Colonic mucosa (tissue), 4 donors: Measurements from ENCODE around the gene CSAD. TPM values are rescaled to one million over a fixed set of nuclear protein-coding genes. Genes with fewer than 3 reads are reported as not detected.
A peak's percentile ranks its signal among the peaks of the same experiment; 100 is the strongest.

Experiments
- DNase-seq: peaks from one replicate; pipeline ENCODE4 v3.0.0-alpha.2; 2020
- H3K27ac ChIP-seq: fragments of 200-600 bp; one replicate; pipeline ENCODE4 v1.8.0; 2021
- H3K27me3 ChIP-seq: fragments of 200-600 bp; one replicate; pipeline ENCODE4 v1.8.0; 2021
- H3K36me3 ChIP-seq: fragments of 200-600 bp; one replicate; pipeline ENCODE4 v1.8.0; 2021
- H3K4me1 ChIP-seq: fragments of 200-600 bp; one replicate; pipeline ENCODE4 v1.8.0; 2021; ENCODE audit warnings: mild to moderate bottlenecking
- H3K4me3 ChIP-seq: fragments of 200-600 bp; one replicate; pipeline ENCODE4 v1.8.0; 2021
- H3K9ac ChIP-seq, 2 donors: one replicate each; pipeline ENCODE4 v1.7.0; 2013; ENCODE audit warnings: control low read depth in 2 of 2, low read depth in 2 of 2, low read length in 2 of 2
- H3K9me3 ChIP-seq: fragments of 200-600 bp; one replicate; pipeline ENCODE4 v1.8.0; 2021
- intact Hi-C: fragments of 100-400 bp; cut with DNase I; formaldehyde crosslinking; loops from one replicate; pipeline ENCODE4 v1.14.1; 2022
- total RNA-seq, 2 donors: library from RNA; stranded (reverse); fragmentation: NEBNext Ultra II Directional in 1 of 2; extraction: Animal tissue kit (Norgen Biotek cat#: 25700) in 1 of 2; gene quantifications; one replicate each; pipeline ENCODE4 v1.2.1, GENCODE V29; 2021
- TF ChIP-seq, protein P1 (sequence below): fragments of 200-600 bp; IDR thresholded peaks from one replicate; pipeline ENCODE4 v1.8.0; 2022; ENCODE audit warnings: antibody characterized with exemption, mild to moderate bottlenecking
- donor health status: healthy.
- donor health status: DM: no; HTN: no; CAD: no.
- donor health status: DM: no; HTN: no; CAD: no.

CSAD gene
- total RNA-seq, 2 donors from 2014 or later, result 9.1 to 20.4 TPM

DNA sequence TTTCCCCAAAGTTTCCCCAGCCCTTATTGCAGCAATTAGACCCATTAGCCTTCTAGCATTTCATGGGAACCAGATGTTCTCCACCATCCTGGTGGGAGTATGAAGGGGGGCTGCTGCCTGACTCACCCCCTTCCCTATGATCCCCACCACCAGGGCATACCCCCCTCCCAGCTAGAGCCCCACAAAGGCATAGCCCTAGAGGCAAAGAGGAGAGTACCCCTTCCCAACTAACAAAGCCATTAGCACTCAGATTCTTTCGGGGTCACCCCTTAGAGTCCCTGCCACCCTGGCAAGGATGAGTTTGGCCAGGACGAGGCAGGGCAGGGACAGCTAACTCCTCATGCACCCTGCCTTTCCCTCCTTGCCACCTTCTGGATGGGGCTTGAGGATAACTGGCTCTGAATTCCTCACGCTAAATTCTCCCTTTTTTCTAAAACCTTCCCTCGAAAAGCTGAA lies 42.1 kb upstream of the CSAD start:
- Histone ChIP-seq H3K27me3 (no peaks in the 10 kb centered on the region), H3K27ac (peak overlapping the region; percentile 27), H3K9me3 (no peaks in the 10 kb centered on the region), H3K36me3 (no peaks in the 10 kb centered on the region), H3K4me1 (peaks cover 12% of the 10 kb centered on the region), H3K9ac (peak overlapping the region in 1 of 2 donors; percentile 99), H3K4me3 (no peak overlapping the region)
- no peak for DNase-seq
- TF ChIP-seq, protein P1, sequence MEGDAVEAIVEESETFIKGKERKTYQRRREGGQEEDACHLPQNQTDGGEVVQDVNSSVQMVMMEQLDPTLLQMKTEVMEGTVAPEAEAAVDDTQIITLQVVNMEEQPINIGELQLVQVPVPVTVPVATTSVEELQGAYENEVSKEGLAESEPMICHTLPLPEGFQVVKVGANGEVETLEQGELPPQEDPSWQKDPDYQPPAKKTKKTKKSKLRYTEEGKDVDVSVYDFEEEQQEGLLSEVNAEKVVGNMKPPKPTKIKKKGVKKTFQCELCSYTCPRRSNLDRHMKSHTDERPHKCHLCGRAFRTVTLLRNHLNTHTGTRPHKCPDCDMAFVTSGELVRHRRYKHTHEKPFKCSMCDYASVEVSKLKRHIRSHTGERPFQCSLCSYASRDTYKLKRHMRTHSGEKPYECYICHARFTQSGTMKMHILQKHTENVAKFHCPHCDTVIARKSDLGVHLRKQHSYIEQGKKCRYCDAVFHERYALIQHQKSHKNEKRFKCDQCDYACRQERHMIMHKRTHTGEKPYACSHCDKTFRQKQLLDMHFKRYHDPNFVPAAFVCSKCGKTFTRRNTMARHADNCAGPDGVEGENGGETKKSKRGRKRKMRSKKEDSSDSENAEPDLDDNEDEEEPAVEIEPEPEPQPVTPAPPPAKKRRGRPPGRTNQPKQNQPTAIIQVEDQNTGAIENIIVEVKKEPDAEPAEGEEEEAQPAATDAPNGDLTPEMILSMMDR, result no peak
- intact Hi-C loops, result no loop called here

DNA sequence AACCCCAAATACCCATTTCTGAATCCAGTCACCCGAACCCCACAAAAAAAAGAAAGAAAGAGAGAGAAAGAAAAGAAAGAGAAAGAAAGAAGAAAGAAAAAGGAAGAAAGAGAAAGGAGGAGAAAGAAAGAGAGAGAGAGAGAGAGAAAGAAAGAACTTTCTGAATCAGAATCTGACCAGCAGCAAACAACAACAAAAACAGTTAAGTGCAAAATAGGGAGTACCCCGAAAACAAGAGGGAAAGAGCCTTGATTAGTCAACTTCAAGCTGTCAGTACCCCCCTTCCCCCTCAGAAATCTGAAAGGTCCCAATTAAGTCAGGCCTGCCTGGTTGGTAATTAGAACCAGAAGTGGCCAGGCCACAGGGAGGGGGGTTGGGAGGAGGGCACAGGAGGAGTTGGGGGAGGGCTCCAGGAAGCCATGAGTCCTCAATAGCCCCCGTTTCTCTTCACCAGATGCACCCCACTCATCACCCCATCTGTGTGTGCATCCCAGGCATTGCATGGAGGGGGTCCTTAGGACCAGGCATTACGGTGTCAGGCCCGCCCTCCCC lies 41.5 kb upstream of the CSAD start:
- Histone ChIP-seq H3K4me1 (peaks cover 17% of the 10 kb centered on the region), H3K9ac (peak overlapping the region; percentile 80 to 99), H3K27ac (peak overlapping the region; percentile 98), H3K36me3 (no peaks in the 10 kb centered on the region), H3K4me3 (peak overlapping the region; percentile 63), H3K27me3 (no peaks in the 10 kb centered on the region), H3K9me3 (no peaks in the 10 kb centered on the region)
- TF ChIP-seq, protein P1, result no peak
- intact Hi-C loops, result no loop called here
- DNase-seq, result no peak

GRCh38 chr12:53221203-53222080 lies 40.7 kb upstream of the CSAD start:
- intact Hi-C loops, result loop anchor here (2.0 kb wide), 1 partner anchor 29 kb away; no protein-coding TSS in a partner anchor
- DNase-seq, result peak; percentile 81
- Histone ChIP-seq H3K4me3 (peak overlapping the region; percentile 63), H3K27me3 (no peaks in the 10 kb centered on the region), H3K27ac (peak overlapping the region; percentile 98), H3K9me3 (no peaks in the 10 kb centered on the region), H3K4me1 (peaks cover 22% of the 10 kb centered on the region), H3K36me3 (no peaks in the 10 kb centered on the region), H3K9ac (peak overlapping the region; percentile 80 to 99)
- TF ChIP-seq, protein P1, result no peak

DNA sequence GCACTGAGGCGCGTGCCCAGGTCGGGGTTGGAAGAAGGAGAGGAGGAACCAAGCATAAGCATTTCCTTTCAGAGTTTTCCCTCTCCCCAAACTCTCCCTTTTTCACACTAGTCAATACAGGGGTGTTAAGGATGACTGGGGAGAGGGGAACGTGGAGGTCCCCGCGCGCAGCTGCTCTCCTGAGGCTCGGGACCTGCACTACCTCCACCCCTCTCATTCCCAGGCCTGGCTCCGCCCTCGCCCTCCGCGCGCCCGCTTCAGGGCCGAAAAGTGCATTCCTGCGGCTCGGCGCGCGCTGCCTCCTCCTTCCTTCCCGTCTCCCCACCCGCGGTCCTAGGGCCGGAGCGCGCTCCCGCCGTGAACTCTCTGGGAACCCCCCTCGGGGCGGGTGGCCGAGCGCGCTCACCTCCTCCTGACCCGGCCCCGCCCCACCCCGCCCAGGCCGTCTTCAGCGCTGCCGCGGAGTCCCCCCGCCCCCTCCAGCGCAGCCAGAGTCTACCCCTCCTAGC lies 40.0 kb upstream of the CSAD start:
- peak overlapping the region; percentile 80 to 99 for H3K9ac ChIP-seq
- TF ChIP-seq, protein P1, result no peak
- H3K9me3 ChIP-seq, result no peaks in the 10 kb centered on the region
- peak overlapping the region; percentile 63 for H3K4me3 ChIP-seq
- peak overlapping the region; percentile 98 for H3K27ac ChIP-seq
- peaks cover 22% of the 10 kb centered on the region for H3K4me1 ChIP-seq
- peak; percentile 94 for DNase-seq
- intact Hi-C loops, result loop anchor here (2.0 kb wide), 1 partner anchor 30 kb away; no protein-coding TSS in a partner anchor
- H3K36me3 ChIP-seq, result no peaks in the 10 kb centered on the region
- no peaks in the 10 kb centered on the region for H3K27me3 ChIP-seq

DNA sequence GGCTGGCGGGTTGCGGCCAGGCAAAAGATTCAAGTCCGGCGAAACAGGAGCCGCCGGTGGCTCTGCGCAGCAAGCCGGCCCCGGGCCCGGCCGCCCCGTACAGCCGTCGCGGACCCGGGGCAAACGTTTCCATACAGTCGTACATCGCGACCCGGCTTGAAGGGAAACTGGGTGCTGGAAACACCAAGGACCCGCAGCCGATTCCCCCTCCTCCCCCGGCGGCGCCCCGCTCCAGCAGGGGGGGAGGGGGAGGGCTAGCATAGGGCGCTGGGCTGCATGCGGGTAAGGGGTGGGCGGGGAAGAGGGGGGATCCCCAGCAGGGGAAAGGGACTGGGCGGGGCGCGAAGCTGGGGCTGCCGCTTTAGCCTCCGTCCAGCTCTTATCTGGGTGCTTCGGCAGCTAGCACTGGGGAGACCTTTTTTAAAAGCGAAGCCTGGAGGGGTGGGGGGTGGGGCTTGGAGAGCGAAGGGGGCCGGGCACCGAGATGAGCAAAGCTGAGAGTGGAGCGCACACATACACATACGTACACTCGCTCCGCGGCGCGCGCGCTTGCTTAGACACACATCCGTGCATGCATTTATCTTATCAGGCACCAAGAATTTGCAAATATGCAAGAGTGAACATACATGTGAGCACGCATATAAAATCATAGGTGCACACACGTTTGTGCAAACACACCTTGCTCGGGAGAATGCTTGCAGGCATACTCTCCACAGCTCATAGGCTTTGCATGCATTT lies 39.4 kb upstream of the CSAD start:
- TF ChIP-seq, protein P1, result no peak
- Histone ChIP-seq H3K4me3 (peak overlapping the region; percentile 63), H3K36me3 (no peaks in the 10 kb centered on the region), H3K27ac (peak overlapping the region; percentile 98), H3K9me3 (no peaks in the 10 kb centered on the region), H3K4me1 (peaks cover 22% of the 10 kb centered on the region), H3K9ac (peak overlapping the region; percentile 73 to 93), H3K27me3 (no peaks in the 10 kb centered on the region)
- intact Hi-C loops, result loop anchor here (2.0 kb wide), 1 partner anchor 31 kb away; no protein-coding TSS in a partner anchor
- peak; percentile 80 for DNase-seq
